HepG2 (cell line): Measurements from ENCODE around the gene CFAP210. TPM values are rescaled to one million over a fixed set of nuclear protein-coding genes. Genes with fewer than 3 reads are reported as not detected.

Experiments used
- ATAC-seq: fragments of 200-7000 bp; cut with Tn5 transposase; 3 replicates; pipeline ENCODE4 v1.9.1; 2020; ENCODE audit warnings: mild to moderate bottlenecking, moderate library complexity
- BruUV-seq: library from RNA; stranded (reverse); fragments of 400-500 nt; replicated peaks from 2 replicates; lab custom pipeline; 2021; lab: Mats Ljungman, UMichigan
- CTCF ChIA-PET: fragments of 300-600 bp; formaldehyde crosslinking; extraction: SDS; loops from one replicate; lab custom pipeline; 2021; ENCODE audit warnings: low total read pairs, inconsistent platforms, low intra/inter-chr PET ratio; lab: Yijun Ruan, JAX
- POLR2A ChIA-PET: fragments of 350-600 bp; sonication (Branson Sonifier 250); formaldehyde crosslinking; loops from one replicate; lab custom pipeline; 2020; ENCODE audit warnings: antibody characterized with exemption, inconsistent platforms; lab: Yijun Ruan, JAX
- DNase-seq: peaks from one replicate; pipeline ENCODE4 v3.0.0-alpha.2; 2015; ENCODE audit warnings: low spot score
- FAIRE-seq: peaks from 3 replicates; lab custom pipeline; 2011; peaks lifted over from hg19 to GRCh38; lab: Jason Lieb, UNC
- H2AFZ ChIP-seq: one replicate; pipeline ENCODE4 v1.6.1; 2011; ENCODE audit warnings: low read length, inconsistent platforms
- H3K27ac ChIP-seq: fragments of 300-600 bp; 3 replicates; pipeline ENCODE4 v1.8.0; 2011; ENCODE audit warnings: mixed run types, mild to moderate bottlenecking, mixed read lengths, low read length, inconsistent platforms; ENCODE audit not compliant: insufficient read depth; ENCODE audit errors: extremely low read length
- H3K27me3 ChIP-seq, 2 experiments: fragments of 200-600 bp in 1 of 2; 2 replicates in 1 of 2; 3 replicates in 1 of 2; pipeline versions ENCODE4 v1.6.0 to v1.8.0; 2011; ENCODE audit warnings: low read length in 2 of 2, mild to moderate bottlenecking in 2 of 2, moderate library complexity in 2 of 2, inconsistent platforms in 1 of 2; ENCODE audit not compliant: insufficient read depth in 2 of 2, control insufficient read depth in 1 of 2
- H3K36me3 ChIP-seq, 2 experiments: fragments of 200-600 bp in 1 of 2; replicated peaks in 1 of 2; 2 replicates in 1 of 2; 3 replicates in 1 of 2; pipeline versions ENCODE4 v1.5.1 to v1.8.0; 2011; ENCODE audit warnings: low read length in 2 of 2, inconsistent platforms in 1 of 2; ENCODE audit not compliant: insufficient read depth in 2 of 2, control insufficient read depth in 1 of 2
- H3K4me1 ChIP-seq: 2 replicates; pipeline ENCODE4 v1.5.1; 2012; ENCODE audit warnings: low read length, inconsistent platforms; ENCODE audit not compliant: insufficient read depth
- H3K4me2 ChIP-seq: 2 replicates; pipeline ENCODE4 v1.6.0; 2011; ENCODE audit warnings: low read depth, low read length, inconsistent platforms
- H3K4me3 ChIP-seq, 3 experiments: fragments of 200-600 bp in 1 of 3; sonication (generic), shearing (Covaris generic) in 1 of 3; replicated peaks in 1 of 3; 2 replicates each; pipeline ENCODE4 v1.5.1; 2011 to 2016; ENCODE audit warnings: low read length in 3 of 3, inconsistent platforms in 2 of 3, low read depth in 2 of 3, mild to moderate bottlenecking in 2 of 3, control low read depth in 1 of 3, mixed read lengths in 1 of 3; ENCODE audit not compliant: insufficient read depth in 1 of 3
- H3K79me2 ChIP-seq: one replicate; pipeline ENCODE4 v1.6.1; 2011; ENCODE audit warnings: low read length, inconsistent platforms; ENCODE audit not compliant: insufficient read depth
- H3K9ac ChIP-seq: 2 replicates; pipeline ENCODE4 v1.6.0; 2011; ENCODE audit warnings: mild to moderate bottlenecking, low read depth, low read length, inconsistent platforms; ENCODE audit not compliant: insufficient read depth
- H3K9me3 ChIP-seq: 2 replicates; pipeline ENCODE4 v1.5.1; 2012; ENCODE audit warnings: mild to moderate bottlenecking, low read length
- H4K20me1 ChIP-seq: 2 replicates; pipeline ENCODE4 v1.6.0; 2011; ENCODE audit warnings: inconsistent platforms, mild to moderate bottlenecking, low read length, moderate library complexity; ENCODE audit not compliant: insufficient read depth
- CC2D1A ChIP-seq: sonication (generic); formaldehyde crosslinking; IDR thresholded peaks from 2 replicates; pipeline ENCODE4 v1.8.1; 2023; ENCODE audit warnings: mild to moderate bottlenecking, missing genetic modification reagents
- EEA1 ChIP-seq: sonication (generic); formaldehyde crosslinking; IDR thresholded peaks from 2 replicates; pipeline ENCODE4 v1.5.1; 2020; ENCODE audit warnings: mild to moderate bottlenecking, missing genetic modification reagents, borderline replicate concordance
- GZF1 ChIP-seq: sonication (generic); formaldehyde crosslinking; IDR thresholded peaks from 2 replicates; pipeline ENCODE4 v1.5.1; 2020; ENCODE audit warnings: mild to moderate bottlenecking, missing genetic modification reagents
- JUND ChIP-seq: sonication (generic); formaldehyde crosslinking; IDR thresholded peaks from 2 replicates; pipeline ENCODE4 v1.8.0; 2022; ENCODE audit warnings: mild to moderate bottlenecking, missing genetic modification reagents
- KAT2B ChIP-seq: fragments of 150-350 bp; IDR thresholded peaks from 2 replicates; pipeline ENCODE4 v1.6.1; 2014; ENCODE audit warnings: low read depth, low read length, borderline replicate concordance
- MAFF ChIP-seq: IDR thresholded peaks from 2 replicates; pipeline ENCODE4 v1.6.1; 2011; ENCODE audit warnings: low read depth, low read length, improper control_type of control experiment
- MBNL3 ChIP-seq: fragments of 250-450 bp; sonication (Bioruptor Pico); conservative IDR thresholded peaks from 2 replicates; pipeline ENCODE4 v1.8.0; 2022; ENCODE audit warnings: mild to moderate bottlenecking, inconsistent platforms
- POLR2G ChIP-seq: fragments of 200-400 bp; formaldehyde crosslinking; IDR thresholded peaks from 2 replicates; pipeline ENCODE4 v1.6.1; 2018; ENCODE audit warnings: mild to moderate bottlenecking, low read depth, low read length, moderate library complexity
- RBM39 ChIP-seq: fragments of 200-400 bp; formaldehyde crosslinking; IDR thresholded peaks from one replicate; pipeline ENCODE4 v1.6.1; 2018; ENCODE audit warnings: antibody characterized with exemption, mild to moderate bottlenecking, low read depth, low read length; ENCODE audit not compliant: poor library complexity, severe bottlenecking
- SETDB1 ChIP-seq: sonication (generic); formaldehyde crosslinking; IDR thresholded peaks from 2 replicates; pipeline ENCODE4 v1.5.1; 2020; ENCODE audit warnings: missing genetic modification reagents, mild to moderate bottlenecking, borderline replicate concordance
- SP4 ChIP-seq: sonication (generic); formaldehyde crosslinking; IDR thresholded peaks from 2 replicates; pipeline ENCODE4 v1.8.1; 2023; ENCODE audit warnings: mild to moderate bottlenecking, missing genetic modification reagents
- SP5 ChIP-seq: IDR thresholded peaks from 2 replicates; pipeline ENCODE4 v1.6.1; 2016; ENCODE audit warnings: low read depth, borderline replicate concordance
- SRSF4 ChIP-seq: fragments of 200-400 bp; formaldehyde crosslinking; IDR thresholded peaks from one replicate; pipeline ENCODE4 v1.6.1; 2018; ENCODE audit warnings: mild to moderate bottlenecking, low read depth, low read length, moderate library complexity; ENCODE audit not compliant: poor library complexity, severe bottlenecking
- TEF ChIP-seq: sonication (generic); formaldehyde crosslinking; IDR thresholded peaks from 2 replicates; pipeline ENCODE4 v1.5.0; 2020; ENCODE audit warnings: missing genetic modification reagents
- ZNF382 ChIP-seq: sonication (generic); formaldehyde crosslinking; IDR thresholded peaks from 2 replicates; pipeline ENCODE4 v1.5.0; 2020; ENCODE audit warnings: missing genetic modification reagents, mild to moderate bottlenecking, borderline replicate concordance
- ZNF768 ChIP-seq: sonication (generic); formaldehyde crosslinking; IDR thresholded peaks from 2 replicates; pipeline ENCODE4 v1.4.0; 2020; ENCODE audit warnings: missing genetic modification reagents
- WGBS: methylation state at CpG from one replicate; pipeline ENCODE4 v1.1.6; 2017; ENCODE audit warnings: low lambda C conversion rate; 5-methylcytosine and 5-hydroxymethylcytosine counted together
- in situ Hi-C: cut with HindIII; loops from 2 replicates; pipeline ENCODE4 v1.10.0; 2017; ENCODE audit warnings: low pct_unique_long_range_greater_than_20kb; ENCODE audit not compliant: extremely low pct_ligation_motif_present
- intact Hi-C: fragments of 100-400 bp; cut with micrococcal nuclease; formaldehyde crosslinking; loops from one replicate; pipeline ENCODE4 v1.10.0; 2022; ENCODE audit not compliant: unreplicated experiment
- polyA plus RNA-seq, 8 experiments: library from polyadenylated mRNA; depleted of rRNA in 3 of 8; stranded (reverse) in 7 of 8; unstranded in 1 of 8; fragments of >200 nt; fragmentation: Illumina TruSeq in 4 of 8; extraction: Trizol in 4 of 8; gene quantifications; 2 replicates each; pipeline versions ENCODE4 v1.2.1 to v1.2.3, GENCODE V29; 2011 to 2016; ENCODE audit warnings: low read depth in 4 of 8, missing spikeins in 1 of 8, mixed read lengths in 1 of 8; ENCODE audit not compliant: insufficient read depth in 1 of 8
- total RNA-seq, 5 experiments: library from RNA; depleted of rRNA; stranded (reverse); fragments of >200 nt; fragmentation: Illumina TruSeq; extraction: Trizol; gene quantifications; 2 replicates each; pipeline ENCODE4 v1.2.3, GENCODE V29; 2016; ENCODE audit warnings: low read depth in 1 of 5
- TF ChIP-seq, protein P1 (sequence below): sonication (generic); formaldehyde crosslinking; conservative IDR thresholded peaks from 2 replicates; pipeline ENCODE4 v1.8.0; 2022; ENCODE audit warnings: missing genetic modification reagents
- TF ChIP-seq, protein P2 (sequence below): sonication (generic); formaldehyde crosslinking; IDR thresholded peaks from 2 replicates; pipeline ENCODE4 v1.4.0; 2020; ENCODE audit warnings: mild to moderate bottlenecking, missing genetic modification reagents
- TF ChIP-seq, protein P3 (sequence below): sonication (generic); formaldehyde crosslinking; IDR thresholded peaks from 2 replicates; pipeline ENCODE4 v1.4.0; 2020; ENCODE audit warnings: low read depth, mild to moderate bottlenecking, missing genetic modification reagents

CFAP210 gene
- total and polyA plus RNA-seq, 2 of the 13 experiments (the other 11 are each of a cell fraction or from before 2014, with no cell fraction given) = 0.18 TPM; not detected in 1

DNA sequence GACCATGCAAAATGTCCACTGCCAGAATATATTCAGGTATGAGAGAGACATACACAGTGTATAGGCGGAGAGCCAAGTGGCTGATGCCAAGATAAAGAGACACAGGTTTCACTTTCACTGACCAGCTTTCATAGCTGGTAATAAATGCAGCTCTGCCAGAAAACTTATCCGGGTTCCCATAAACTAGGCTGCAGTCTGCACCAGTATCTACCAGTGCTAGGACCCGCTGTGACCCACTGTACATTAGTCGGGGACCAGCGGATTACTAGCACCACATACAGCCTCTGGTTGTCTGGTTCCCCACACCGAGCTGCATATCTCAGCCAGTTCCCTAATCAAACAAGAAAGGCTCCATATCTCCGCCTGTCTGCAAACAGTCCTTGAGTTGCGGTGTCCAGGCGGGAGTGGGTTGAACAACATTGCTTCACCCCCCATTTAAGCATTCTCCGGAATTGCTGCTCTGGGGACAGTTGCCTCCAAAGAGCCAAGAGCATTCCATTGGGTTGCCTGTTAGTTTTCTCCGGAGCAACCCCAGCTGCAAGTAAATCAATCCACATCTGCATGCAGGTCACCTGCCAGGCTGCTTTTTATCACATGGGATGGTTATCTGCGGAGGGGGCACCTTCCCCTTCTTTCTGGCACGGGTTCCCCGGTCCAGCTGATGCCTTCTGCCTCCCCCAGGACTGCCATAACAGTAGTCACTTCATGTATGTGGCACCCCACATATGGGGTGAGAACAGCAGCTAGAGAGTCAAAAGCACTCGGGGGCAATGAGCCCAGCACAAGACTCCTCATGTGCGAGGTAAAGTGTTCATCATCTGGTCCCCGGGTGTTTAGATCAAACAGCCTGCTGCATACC, 21.4 kb upstream of the CFAP210 start:
- H3K4me3 ChIP-seq = peak overlapping the region; percentile 50 to 70 (median 51)
- peak overlapping the region; percentile 50 for H3K9ac ChIP-seq
- in situ Hi-C loops = no loop called here
- ATAC-seq = peak; percentile 91
- CTCF ChIA-PET = no interaction called here
- H3K9me3 ChIP-seq = no peaks in the 10 kb centered on the region
- 0 out of 5 replicates have a peak, but pooled peaks cover 0 to 2% of the 10 kb centered on the region in 2 experiments for H3K36me3 ChIP-seq
- peak overlapping the region; percentile 91 for H3K4me2 ChIP-seq
- H3K79me2 ChIP-seq = no peaks in the 10 kb centered on the region
- DNase-seq = peak; percentile 98
- POLR2A ChIA-PET = interaction anchor here (1.0 to 3.3 kb wide), 14 partner anchors 8 to 83 kb away, joined by 3 to 41 read pairs (median 4); partner anchors contain the start of genes CFAP210, KLHL23, PHOSPHO2 and SSB
- H3K4me1 ChIP-seq = peaks cover 80% of the 10 kb centered on the region
- BruUV-seq = no TSS peak
- no peak overlapping the region for H2AFZ ChIP-seq
- peak; percentile 97 for FAIRE-seq
- WGBS = 4% methylated on average over 17 of the region's 17 CpGs
- H3K27me3 ChIP-seq = no peaks in the 10 kb centered on the region
- peak overlapping the region; percentile 47 for H3K27ac ChIP-seq
- intact Hi-C loops = loop anchor here (1.0 kb wide), 4 partner anchors 13 to 32 kb away; partner anchors contain the start of genes CFAP210, KLHL23 and PHOSPHO2
- no peaks in the 10 kb centered on the region for H4K20me1 ChIP-seq
- TF ChIP-seq POLR2G (no peak), GZF1 (CRISPR knock-in tag) (no peak), JUND (peak; percentile 48; the same call in 1 of the 2 replicates), TEF (CRISPR knock-in tag) (no peak), KAT2B (no peak), MAFF (no peak), MBNL3 (CRISPR knock-in tag) (no peak), RBM39 (no peak), SRSF4 (no peak), SP5 (CRISPR knock-in tag) (peak; percentile 99), ZNF768 (CRISPR knock-in tag) (no peak), SP4 (CRISPR knock-in tag) (no peak; the same call in 1 of the 2 replicates), CC2D1A (CRISPR knock-in tag) (no peak), ZNF382 (CRISPR knock-in tag) (no peak), EEA1 (CRISPR knock-in tag) (0 out of 2 replicates have a peak, but pooled peaks have one; percentile 40), SETDB1 (CRISPR knock-in tag) (no peak)
- TF ChIP-seq, protein P1, sequence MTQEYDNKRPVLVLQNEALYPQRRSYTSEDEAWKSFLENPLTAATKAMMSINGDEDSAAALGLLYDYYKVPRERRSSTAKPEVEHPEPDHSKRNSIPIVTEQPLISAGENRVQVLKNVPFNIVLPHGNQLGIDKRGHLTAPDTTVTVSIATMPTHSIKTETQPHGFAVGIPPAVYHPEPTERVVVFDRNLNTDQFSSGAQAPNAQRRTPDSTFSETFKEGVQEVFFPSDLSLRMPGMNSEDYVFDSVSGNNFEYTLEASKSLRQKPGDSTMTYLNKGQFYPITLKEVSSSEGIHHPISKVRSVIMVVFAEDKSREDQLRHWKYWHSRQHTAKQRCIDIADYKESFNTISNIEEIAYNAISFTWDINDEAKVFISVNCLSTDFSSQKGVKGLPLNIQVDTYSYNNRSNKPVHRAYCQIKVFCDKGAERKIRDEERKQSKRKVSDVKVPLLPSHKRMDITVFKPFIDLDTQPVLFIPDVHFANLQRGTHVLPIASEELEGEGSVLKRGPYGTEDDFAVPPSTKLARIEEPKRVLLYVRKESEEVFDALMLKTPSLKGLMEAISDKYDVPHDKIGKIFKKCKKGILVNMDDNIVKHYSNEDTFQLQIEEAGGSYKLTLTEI (CRISPR knock-in tag) = no peak
- TF ChIP-seq, protein P2, sequence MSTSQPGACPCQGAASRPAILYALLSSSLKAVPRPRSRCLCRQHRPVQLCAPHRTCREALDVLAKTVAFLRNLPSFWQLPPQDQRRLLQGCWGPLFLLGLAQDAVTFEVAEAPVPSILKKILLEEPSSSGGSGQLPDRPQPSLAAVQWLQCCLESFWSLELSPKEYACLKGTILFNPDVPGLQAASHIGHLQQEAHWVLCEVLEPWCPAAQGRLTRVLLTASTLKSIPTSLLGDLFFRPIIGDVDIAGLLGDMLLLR (CRISPR knock-in tag) = no peak
- TF ChIP-seq, protein P3, sequence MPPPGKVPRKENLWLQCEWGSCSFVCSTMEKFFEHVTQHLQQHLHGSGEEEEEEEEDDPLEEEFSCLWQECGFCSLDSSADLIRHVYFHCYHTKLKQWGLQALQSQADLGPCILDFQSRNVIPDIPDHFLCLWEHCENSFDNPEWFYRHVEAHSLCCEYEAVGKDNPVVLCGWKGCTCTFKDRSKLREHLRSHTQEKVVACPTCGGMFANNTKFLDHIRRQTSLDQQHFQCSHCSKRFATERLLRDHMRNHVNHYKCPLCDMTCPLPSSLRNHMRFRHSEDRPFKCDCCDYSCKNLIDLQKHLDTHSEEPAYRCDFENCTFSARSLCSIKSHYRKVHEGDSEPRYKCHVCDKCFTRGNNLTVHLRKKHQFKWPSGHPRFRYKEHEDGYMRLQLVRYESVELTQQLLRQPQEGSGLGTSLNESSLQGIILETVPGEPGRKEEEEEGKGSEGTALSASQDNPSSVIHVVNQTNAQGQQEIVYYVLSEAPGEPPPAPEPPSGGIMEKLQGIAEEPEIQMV (CRISPR knock-in tag) = no peak
